Adrenal gland (tissue), 12 donors: ENCODE results near the gene E2F6. TPM values are rescaled to one million over a fixed set of nuclear protein-coding genes. Genes with fewer than 3 reads are reported as not detected.

Experiments used
- DNase-seq, 7 donors: peaks; one replicate each; pipeline ENCODE4 v3.0.0-alpha.2; 2019 to 2020
- H3K27ac ChIP-seq, 5 donors: fragments of 200-600 bp; sonication (generic) in 4 of 5; 1 replicate in 3 of 5; 2 replicates in 2 of 5; pipeline versions ENCODE4 v1.5.1 to v1.8.0; 2016 to 2020; ENCODE audit warnings: mild to moderate bottlenecking in 1 of 5
- H3K27me3 ChIP-seq: fragments of 200-600 bp; 2 replicates; pipeline ENCODE4 v1.8.0; 2021
- H3K36me3 ChIP-seq, 2 donors: fragments of 200-600 bp; replicated peaks in 1 of 2; 1 replicate in 1 of 2; 2 replicates in 1 of 2; pipeline versions ENCODE4 v1.5.1 to v1.8.0; 2018 to 2022
- H3K4me1 ChIP-seq, 2 donors: fragments of 200-600 bp; replicated peaks in 1 of 2; 1 replicate in 1 of 2; 2 replicates in 1 of 2; pipeline versions ENCODE4 v1.5.1 to v1.8.0; 2018 to 2021
- H3K4me3 ChIP-seq, 4 donors: fragments of 200-600 bp; sonication (generic) in 3 of 4; one replicate each; pipeline ENCODE4 v1.5.1; 2016 to 2018
- H3K9me3 ChIP-seq, 3 donors: fragments of 200-600 bp; sonication (generic) in 1 of 3; replicated peaks in 1 of 3; 1 replicate in 2 of 3; 2 replicates in 1 of 3; pipeline versions ENCODE4 v1.5.1 to v1.8.0; 2016 to 2021
- CTCF ChIP-seq, 6 experiments: fragments of 450-650 bp in 4 of 6; fragments of 200-600 bp in 2 of 6; sonication (generic) in 1 of 6; IDR thresholded peaks; 1 replicate in 5 of 6; 2 replicates in 1 of 6; pipeline versions ENCODE4 v1.5.1 to v1.8.0; 2016 to 2021; ENCODE audit warnings: antibody characterized with exemption in 6 of 6, mild to moderate bottlenecking in 2 of 6, moderate library complexity in 1 of 6
- POLR2A ChIP-seq, 2 donors: fragments of 450-650 bp; IDR thresholded peaks; one replicate each; pipeline ENCODE4 v1.6.1; 2017; ENCODE audit warnings: antibody characterized with exemption in 2 of 2, mild to moderate bottlenecking in 2 of 2, moderate library complexity in 1 of 2
- WGBS, 4 donors: extraction: QIAGEN DNeasy Blood & Tissue Kit in 2 of 4; methylation state at CpG; one replicate each; pipeline versions ENCODE4 v1.1.5 to v1.1.7; 2013 to 2017; 5-methylcytosine and 5-hydroxymethylcytosine counted together
- intact Hi-C, 2 donors: fragments of 100-400 bp; cut with DNase I; formaldehyde crosslinking; loops; one replicate each; pipeline versions ENCODE4 v1.14.1 to v1.15.0; 2022 to 2023
- polyA plus RNA-seq, 3 donors: library from polyadenylated mRNA; stranded (reverse); fragments of 200-250 nt in 2 of 3; fragments of 350-450 nt in 1 of 3; fragmentation: Illumina TruSeq in 1 of 3; extraction: RNeasy Lipid Tissue Mini Kit (QIAGEN cat#74804) in 1 of 3; gene quantifications; one replicate each; pipeline ENCODE4 v1.2.3, GENCODE V29; 2013 to 2014
- total RNA-seq, 9 donors: library from RNA; depleted of rRNA in 4 of 9; stranded (reverse); fragments of >200 nt in 4 of 9; fragments of 120-200 nt in 1 of 9; fragmentation: NEBNext Ultra II Directional in 1 of 9; extraction: Animal tissue kit (Norgen Biotek cat#: 25700) in 1 of 9; gene quantifications; one replicate each; pipeline versions ENCODE4 v1.1.0 to v1.2.4, GENCODE V29; 2013 to 2023
- donor health status: healthy with polysubstance abuse.
- donor health status: Bipolar disorder and iron deficiency.
- donor health status: DM: yes; HTN: yes; CAD: no.
- donor health status: DM: no; HTN: no; CAD: no.
- donor health status: DM: no; HTN: no; CAD: no.
- donor health status: DM: yes; HTN: yes; CAD: no.

The E2F6 gene
- total and polyA plus RNA-seq, 12 donors = 8.0 to 38.8 (median 12.5) TPM

GRCh38 chr2:11514081-11514730, 48.2 kb upstream of the E2F6 start:
- no peaks in the 10 kb centered on the region for H3K9me3 ChIP-seq
- H3K4me3 ChIP-seq = no peak overlapping the region
- H3K27ac ChIP-seq = no peak overlapping the region
- H3K4me1 ChIP-seq = no peaks in the 10 kb centered on the region
- 92 to 96% (median 94%) methylated on average over 3 of the region's 3 CpGs for WGBS, 4 donors
- no peaks in the 10 kb centered on the region for H3K27me3 ChIP-seq
- intact Hi-C loops = no loop called here
- TF ChIP-seq POLR2A (IDR thresholded peaks at IDR 0.05) (no peak), CTCF (IDR thresholded peaks at IDR 0.05) (no peak)
- no peaks in the 10 kb centered on the region for H3K36me3 ChIP-seq
- no peak for DNase-seq

GRCh38 chr2:11513319-11513718, 47.4 kb upstream of the E2F6 start:
- H3K4me1 ChIP-seq = no peaks in the 10 kb centered on the region
- H3K36me3 ChIP-seq = no peaks in the 10 kb centered on the region
- intact Hi-C loops = no loop called here
- TF ChIP-seq POLR2A (IDR thresholded peaks at IDR 0.05) (no peak), CTCF (IDR thresholded peaks at IDR 0.05) (no peak)
- H3K9me3 ChIP-seq = no peaks in the 10 kb centered on the region
- WGBS, 4 donors = 83 to 86% (median 85%) methylated on average over 5 of the region's 5 CpGs
- DNase-seq = no peak
- H3K27me3 ChIP-seq = no peaks in the 10 kb centered on the region
- no peak overlapping the region for H3K4me3 ChIP-seq
- no peak overlapping the region for H3K27ac ChIP-seq

- Histone ChIP-seq H3K4me1 (no peaks in the 10 kb centered on the region), H3K9me3 (no peaks in the 10 kb centered on the region), H3K27me3 (no peaks in the 10 kb centered on the region), H3K4me3 (no peak overlapping the region), H3K36me3 (no peaks in the 10 kb centered on the region), H3K27ac (no peak overlapping the region)
- intact Hi-C loops = no loop called here
- no peak for DNase-seq
- no peak for TF ChIP-seq CTCF (IDR thresholded peaks at IDR 0.05)
- no peak for TF ChIP-seq POLR2A (IDR thresholded peaks at IDR 0.05)
- WGBS, 4 donors = 79 to 87% (median 80%) methylated on average over 5 of the region's 5 CpGs
Observed at GRCh38 chr2:11512431-11512830, 46.5 kb upstream of the E2F6 start.

GRCh38 chr2:11509657-11510360, 43.8 kb upstream of the E2F6 start:
- intact Hi-C loops = no loop called here
- TF ChIP-seq POLR2A (IDR thresholded peaks at IDR 0.05) (no peak), CTCF (IDR thresholded peaks at IDR 0.05) (no peak)
- no peak overlapping the region for H3K27ac ChIP-seq
- no peak for DNase-seq
- WGBS, 4 donors = 74 to 80% (median 76%) methylated on average over 2 to 3 of the region's 3 CpGs
- H3K4me1 ChIP-seq = no peaks in the 10 kb centered on the region
- H3K36me3 ChIP-seq = no peaks in the 10 kb centered on the region
- H3K27me3 ChIP-seq = no peaks in the 10 kb centered on the region
- no peaks in the 10 kb centered on the region for H3K9me3 ChIP-seq
- no peak overlapping the region for H3K4me3 ChIP-seq
